NT2/D1 (cell line): Measurements from ENCODE around the gene KCNG1.

Source experiments
- DNase-seq: peaks from one replicate; pipeline ENCODE4 v3.0.0-alpha.2; 2011; ENCODE audit warnings: low read depth, low spot score
- H3K27me3 ChIP-seq: 2 replicates; pipeline ENCODE4 v1.6.0; 2011; ENCODE audit warnings: mild to moderate bottlenecking; ENCODE audit not compliant: insufficient read length, insufficient read depth
- H3K36me3 ChIP-seq: 2 replicates; pipeline ENCODE4 v1.6.1; 2011; ENCODE audit warnings: mild to moderate bottlenecking, low read length, mixed read lengths; ENCODE audit not compliant: insufficient read depth, insufficient read length
- H3K4me1 ChIP-seq: 2 replicates; pipeline ENCODE4 v1.5.1; 2011; ENCODE audit not compliant: insufficient read depth, insufficient read length
- H3K4me3 ChIP-seq: 2 replicates; pipeline ENCODE4 v1.5.1; 2011; ENCODE audit warnings: low read depth; ENCODE audit not compliant: insufficient read length
- H3K9ac ChIP-seq: 2 replicates; pipeline ENCODE4 v1.6.0; 2011; ENCODE audit warnings: low read depth; ENCODE audit not compliant: insufficient read length
- H3K9me3 ChIP-seq: 2 replicates; pipeline ENCODE4 v1.5.1; 2011; ENCODE audit warnings: mild to moderate bottlenecking, low read length; ENCODE audit not compliant: insufficient read depth
- SUZ12 ChIP-seq: IDR thresholded peaks from 2 replicates; pipeline ENCODE4 v1.6.1; 2011; ENCODE audit not compliant: insufficient read length, insufficient read depth; ENCODE audit errors: extremely low read depth
- YY1 ChIP-seq: IDR thresholded peaks from 2 replicates; pipeline ENCODE4 v1.6.1; 2011; ENCODE audit not compliant: insufficient read length, insufficient read depth
- ZNF274 ChIP-seq: IDR thresholded peaks from 2 replicates; pipeline ENCODE4 v1.6.1; 2011; ENCODE audit warnings: mild to moderate bottlenecking, low read depth, low read length

The KCNG1 gene

DNA sequence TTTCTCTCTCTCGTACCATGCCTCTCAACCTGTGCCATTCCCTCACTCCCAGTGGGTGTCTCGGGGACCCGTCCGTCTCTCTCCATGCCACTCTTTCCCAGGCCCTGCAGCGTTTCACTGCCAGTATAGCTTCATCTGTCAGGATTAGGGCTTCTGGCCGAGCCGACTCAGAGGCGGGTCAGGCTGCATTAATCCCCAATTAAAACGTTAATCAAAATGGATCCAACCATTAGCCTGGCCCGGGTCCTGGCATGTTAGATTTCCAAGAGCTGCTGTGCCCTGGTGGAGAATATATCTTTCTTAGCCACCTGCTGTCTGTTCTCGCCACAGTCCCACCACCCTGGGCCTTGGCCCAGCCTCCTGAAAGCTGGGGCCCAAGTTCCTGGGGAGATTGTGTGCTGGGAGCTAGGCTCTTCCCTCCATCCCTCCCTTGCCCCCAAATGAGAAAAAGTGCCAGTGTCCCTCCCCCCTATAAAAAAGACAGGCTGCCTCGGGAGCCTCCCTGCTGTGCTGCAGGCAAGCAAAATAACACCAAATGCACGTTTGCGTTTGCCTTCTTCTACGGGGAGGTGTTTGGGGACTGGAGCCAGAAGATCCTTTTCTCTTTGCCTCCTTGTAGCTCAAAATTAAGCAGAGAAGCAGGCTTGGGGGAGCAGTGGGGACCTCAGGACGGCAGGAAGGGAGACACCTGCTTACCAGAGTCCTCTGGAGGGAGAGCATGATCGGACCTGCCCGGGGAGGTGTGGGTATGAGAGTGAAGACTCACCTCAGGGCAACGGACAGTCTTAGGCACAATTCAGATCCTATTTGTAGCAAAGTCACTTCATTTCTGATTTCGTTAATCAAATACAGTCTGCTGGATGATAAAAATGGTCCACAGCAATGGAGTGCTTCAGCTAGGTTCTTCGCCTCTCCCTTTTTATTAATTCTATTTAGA, 3.0 kb downstream of the KCNG1 start:
- H3K36me3 ChIP-seq = peaks cover 48% of the 10 kb centered on the region
- no peak for DNase-seq
- no peak for TF ChIP-seq YY1
- TF ChIP-seq SUZ12 = no peak
- no peak for TF ChIP-seq ZNF274
- H3K4me3 ChIP-seq = no peak overlapping the region
- H3K4me1 ChIP-seq = peaks cover 18% of the 10 kb centered on the region
- H3K27me3 ChIP-seq = peaks cover 19% of the 10 kb centered on the region
- peak overlapping the region; percentile 68 for H3K9ac ChIP-seq
- no peaks in the 10 kb centered on the region for H3K9me3 ChIP-seq

DNA sequence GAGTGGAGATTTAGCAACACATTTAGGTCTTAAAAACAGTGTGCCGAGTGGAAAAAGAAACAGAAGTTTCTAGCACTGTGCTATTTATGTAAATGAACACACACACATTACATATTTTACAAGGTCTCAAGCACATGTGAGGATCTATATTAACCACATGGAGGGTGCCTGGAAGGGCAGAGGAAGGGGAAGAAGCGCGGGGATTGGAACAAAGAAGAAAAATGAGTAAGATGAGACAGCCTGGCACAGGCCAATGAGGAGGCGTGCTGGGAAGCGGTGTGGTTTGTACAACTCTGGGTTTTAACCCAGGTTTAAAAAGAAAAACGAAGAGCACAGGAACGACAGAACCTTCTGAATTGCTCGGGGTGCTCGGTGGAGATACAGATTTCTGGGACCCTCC, 5.7 kb downstream of the KCNG1 start:
- Histone ChIP-seq H3K27me3 (peaks cover 2% of the 10 kb centered on the region), H3K36me3 (peaks cover 57% of the 10 kb centered on the region), H3K9me3 (no peaks in the 10 kb centered on the region), H3K4me1 (peaks cover 20% of the 10 kb centered on the region), H3K4me3 (no peak overlapping the region), H3K9ac (no peak overlapping the region)
- no peak for DNase-seq
- TF ChIP-seq SUZ12 = no peak
- no peak for TF ChIP-seq ZNF274
- TF ChIP-seq YY1 = no peak

DNA sequence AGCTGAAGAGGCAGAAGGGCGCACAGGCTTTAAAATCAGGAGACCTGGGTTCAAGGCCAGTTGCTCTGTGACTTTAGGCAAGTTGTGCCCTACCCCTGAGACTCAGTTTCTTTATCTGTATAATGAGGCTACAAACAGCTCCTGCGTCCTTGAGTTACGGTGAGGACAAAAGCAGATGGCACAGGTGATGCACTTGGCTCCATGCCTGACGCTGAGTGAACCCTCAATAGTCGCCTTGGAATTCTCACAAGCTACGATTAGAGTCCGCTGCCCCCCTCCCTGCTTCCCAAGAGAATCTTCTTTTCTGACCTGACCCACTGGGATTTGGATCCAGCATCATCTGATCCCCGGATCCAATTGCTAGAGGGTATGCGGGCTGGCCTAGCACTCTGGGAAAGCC, 6.4 kb downstream of the KCNG1 start:
- Histone ChIP-seq H3K4me1 (peaks cover 20% of the 10 kb centered on the region), H3K36me3 (peaks cover 63% of the 10 kb centered on the region), H3K27me3 (no peaks in the 10 kb centered on the region), H3K9me3 (no peaks in the 10 kb centered on the region), H3K9ac (no peak overlapping the region), H3K4me3 (no peak overlapping the region)
- TF ChIP-seq ZNF274 (no peak), SUZ12 (no peak), YY1 (no peak)
- DNase-seq = no peak

DNA sequence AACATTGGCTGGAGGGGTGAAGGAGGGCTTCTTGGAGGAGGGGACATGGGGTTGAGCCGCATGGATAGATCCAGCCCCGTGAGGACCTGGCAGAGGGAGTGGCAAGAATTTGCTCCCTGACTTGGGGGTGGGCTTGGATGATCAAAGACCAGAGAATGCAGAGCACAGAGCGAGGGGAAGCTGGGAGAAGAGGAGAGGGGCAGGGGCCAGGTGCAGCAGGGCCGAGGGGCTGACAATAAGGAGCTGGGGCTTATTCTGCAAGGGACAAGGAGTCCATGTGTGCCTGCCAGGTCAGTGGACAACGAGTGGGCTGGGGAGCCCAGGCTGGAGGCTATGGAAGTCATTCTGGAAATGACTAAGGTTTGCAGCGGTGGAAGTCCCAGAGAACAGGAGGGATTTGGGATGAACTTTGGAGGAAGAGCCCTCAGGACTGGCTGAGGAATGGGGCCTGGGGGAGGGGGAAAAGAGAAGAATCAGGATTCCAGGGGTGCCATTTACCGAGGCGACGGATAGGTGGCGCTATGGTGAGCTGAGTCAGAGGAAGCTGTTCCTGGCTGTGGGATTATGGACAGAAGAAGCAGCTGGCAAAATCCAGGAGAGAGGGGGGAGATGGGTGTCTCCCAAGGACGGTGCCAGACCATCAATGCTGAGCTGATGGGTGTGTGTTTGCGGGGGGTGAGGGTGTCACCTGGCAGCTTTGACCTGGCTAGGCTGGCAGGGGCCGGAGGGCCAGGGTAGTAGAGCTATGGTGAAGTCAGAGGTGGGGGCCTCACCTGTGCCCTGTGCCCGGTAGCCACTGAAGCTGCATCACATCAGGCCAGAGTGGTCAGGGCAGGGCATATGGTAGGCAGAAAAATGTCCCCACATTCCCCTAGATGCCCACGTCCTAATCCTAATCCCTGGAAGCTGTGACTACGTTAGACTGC, 7.8 kb downstream of the KCNG1 start:
- Histone ChIP-seq H3K9me3 (no peaks in the 10 kb centered on the region), H3K4me3 (no peak overlapping the region), H3K9ac (peak overlapping the region; percentile 34), H3K27me3 (no peaks in the 10 kb centered on the region), H3K36me3 (peaks cover 63% of the 10 kb centered on the region), H3K4me1 (peaks cover 14% of the 10 kb centered on the region)
- TF ChIP-seq ZNF274 (no peak), SUZ12 (no peak), YY1 (no peak)
- peak; percentile 84 for DNase-seq

GRCh38 chr20:51013577-51014330, 9.2 kb downstream of the KCNG1 start:
- no peaks in the 10 kb centered on the region for H3K27me3 ChIP-seq

GRCh38 chr20:51012357-51012756, 10.6 kb downstream of the KCNG1 start:
- TF ChIP-seq ZNF274 (no peak), SUZ12 (no peak), YY1 (no peak)
- Histone ChIP-seq H3K4me3 (no peak overlapping the region), H3K27me3 (no peaks in the 10 kb centered on the region), H3K9ac (no peak overlapping the region), H3K36me3 (peaks cover 64% of the 10 kb centered on the region), H3K4me1 (peaks cover 14% of the 10 kb centered on the region), H3K9me3 (no peaks in the 10 kb centered on the region)
- DNase-seq = no peak

More at GRCh38 chr20:51013577-51014330, 9.2 kb downstream of the KCNG1 start:
- H3K4me3 ChIP-seq = no peak overlapping the region
- DNase-seq = no peak
- H3K36me3 ChIP-seq = peaks cover 64% of the 10 kb centered on the region
- no peaks in the 10 kb centered on the region for H3K9me3 ChIP-seq
- H3K4me1 ChIP-seq = peaks cover 14% of the 10 kb centered on the region
- no peak overlapping the region for H3K9ac ChIP-seq
- TF ChIP-seq ZNF274 (no peak), YY1 (no peak), SUZ12 (no peak)
